Esophagus (tissue), 2 donors: ENCODE results near the gene SPDYE16. TPM values are rescaled to one million over a fixed set of nuclear protein-coding genes. Genes with fewer than 3 reads are reported as not detected.

Experiments used
- polyA plus RNA-seq, 2 donors: library from polyadenylated mRNA; stranded (reverse); fragments of 200-250 nt; gene quantifications; one replicate each; pipeline ENCODE4 v1.2.3, GENCODE V29; 2013
- donor health status: healthy with polysubstance abuse.
- donor health status: Bipolar disorder and iron deficiency.

The SPDYE16 gene
- polyA plus RNA-seq, 2 donors: 0.05 to 0.08 TPM

Other genes with a start within 250 kb of the SPDYE16 start
- gene HSPB1, start 240.6 kb downstream of the SPDYE16 start, polyA plus RNA-seq: 1,000 to 10,000 TPM; 4,444 to 4,845 TPM
- 10 to 100 TPM; 35.2 to 53.3 TPM for gene YWHAG, start 184.3 kb downstream of the SPDYE16 start, polyA plus RNA-seq
- gene SSC4D, start 133.6 kb downstream of the SPDYE16 start, polyA plus RNA-seq: under 1 TPM; 0.59 to 0.88 TPM
- 1 to 10 TPM; 4.3 to 6.9 TPM for gene ZP3, start 118.3 kb downstream of the SPDYE16 start, polyA plus RNA-seq
- gene DTX2, start 81.6 kb downstream of the SPDYE16 start, polyA plus RNA-seq: 100 to 1,000 TPM in 1 of 2 donors, 10 to 100 TPM in 1; 46.2 to 171 TPM
- 10 to 100 TPM; 16.7 to 63.9 TPM for gene UPK3B, start 32.7 kb downstream of the SPDYE16 start, polyA plus RNA-seq
- gene POMZP3, start 84.0 kb upstream of the SPDYE16 start, polyA plus RNA-seq: 1 to 10 TPM; 4.5 to 8.3 TPM